T-helper 2 cell (primary cell): ENCODE data around the gene CADM3.

ENCODE experiments used
- DNase-seq, 5 experiments: peaks; one replicate each; pipeline versions ENCODE4 v3.0.0 to v3.0.0-alpha.2; 2012 to 2022

Gene CADM3

GRCh38 chr1:159173320-159173719 lies 1.9 kb downstream of the CADM3 start:
- no peak for DNase-seq

DNA sequence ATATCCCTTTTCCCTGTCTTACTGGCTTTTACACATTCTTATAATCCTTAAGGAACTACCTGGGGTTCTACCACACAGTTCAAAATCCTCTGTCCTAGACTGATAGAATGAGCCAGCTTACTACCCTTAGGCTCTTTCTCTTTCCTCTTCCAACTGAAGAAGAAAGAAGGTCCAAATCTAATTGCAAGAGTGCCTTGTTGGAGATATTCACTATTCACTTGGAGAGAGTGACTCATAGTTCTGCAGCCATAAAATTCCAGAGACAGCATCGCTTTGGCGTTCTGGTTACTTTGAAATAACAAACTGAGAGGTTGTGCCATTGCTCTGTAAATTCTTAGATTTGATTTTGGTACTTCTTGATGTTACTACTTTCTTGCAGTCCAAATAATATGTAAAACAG lies 4.2 kb downstream of the CADM3 start:
- DNase-seq, result no peak

- peak in 1 of 5 experiments; percentile 63 for DNase-seq
Observed at GRCh38 chr1:159177272-159177907, 6.0 kb downstream of the CADM3 start.

DNA sequence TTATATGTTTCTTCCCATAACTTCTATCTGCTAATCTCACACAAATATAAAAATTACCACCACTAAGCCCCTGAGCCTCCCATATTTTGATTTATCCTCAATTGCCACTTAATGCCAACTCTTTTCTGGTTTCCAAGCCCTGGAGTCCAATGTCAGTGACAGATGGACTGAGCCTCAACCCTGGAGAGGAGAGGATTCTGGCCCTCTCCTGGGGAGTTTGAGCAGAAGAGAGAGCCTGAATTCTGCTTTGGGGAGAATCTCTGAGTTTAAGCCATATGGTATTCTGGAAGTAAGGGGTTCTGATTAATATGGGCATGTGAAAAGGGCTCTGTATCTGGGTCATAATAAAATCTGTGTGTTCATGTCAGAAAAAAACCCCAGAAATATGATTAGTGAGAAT lies 8.5 kb downstream of the CADM3 start:
- no peak for DNase-seq

DNA sequence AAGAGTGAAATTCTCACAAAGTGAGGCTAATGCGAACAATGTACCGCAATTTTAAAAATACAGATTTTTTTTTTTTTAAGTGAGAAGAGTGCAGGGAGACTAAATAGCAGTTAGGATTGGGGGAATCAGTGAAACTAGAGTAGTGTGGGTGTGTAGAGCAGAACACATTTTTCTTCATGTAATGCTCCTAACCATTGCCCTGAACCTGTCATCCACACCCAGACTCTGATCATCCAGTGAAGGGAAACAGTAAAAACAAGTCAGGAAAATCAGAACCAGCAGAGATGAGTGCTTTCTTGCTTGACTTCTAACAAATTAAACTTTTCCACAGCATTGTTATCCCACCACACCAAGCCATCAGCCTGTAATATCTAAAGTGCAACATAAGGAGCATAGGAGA lies 9.1 kb downstream of the CADM3 start:
- no peak for DNase-seq

GRCh38 chr1:159181328-159182024 lies 10.1 kb downstream of the CADM3 start:
- no peak for DNase-seq

- no peak for DNase-seq
Observed at GRCh38 chr1:159184201-159184600, 12.8 kb downstream of the CADM3 start.

DNA sequence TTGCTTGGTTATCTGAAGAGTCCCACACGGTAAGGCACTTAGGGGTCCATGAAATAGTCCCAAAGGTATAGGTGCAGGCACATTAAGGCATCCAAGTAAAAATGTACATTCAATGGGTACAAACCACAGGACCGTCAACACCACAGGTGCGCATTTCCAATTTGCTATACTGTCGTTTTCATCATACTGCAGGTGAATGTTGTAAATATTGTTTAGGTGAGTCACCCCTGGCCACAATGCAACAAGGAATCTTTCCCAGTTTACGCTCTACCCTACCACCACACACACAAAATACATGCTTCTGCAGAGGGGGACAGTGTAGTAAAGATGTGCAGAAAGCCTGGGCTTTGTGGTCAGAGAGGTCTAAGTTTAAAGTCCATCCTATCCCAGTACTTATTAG lies 13.7 kb downstream of the CADM3 start:
- DNase-seq, result no peak

- no peak for DNase-seq
Observed at GRCh38 chr1:159187033-159187432, 15.6 kb downstream of the CADM3 start.

GRCh38 chr1:159187647-159188374 lies 16.4 kb downstream of the CADM3 start:
- no peak for DNase-seq

DNA sequence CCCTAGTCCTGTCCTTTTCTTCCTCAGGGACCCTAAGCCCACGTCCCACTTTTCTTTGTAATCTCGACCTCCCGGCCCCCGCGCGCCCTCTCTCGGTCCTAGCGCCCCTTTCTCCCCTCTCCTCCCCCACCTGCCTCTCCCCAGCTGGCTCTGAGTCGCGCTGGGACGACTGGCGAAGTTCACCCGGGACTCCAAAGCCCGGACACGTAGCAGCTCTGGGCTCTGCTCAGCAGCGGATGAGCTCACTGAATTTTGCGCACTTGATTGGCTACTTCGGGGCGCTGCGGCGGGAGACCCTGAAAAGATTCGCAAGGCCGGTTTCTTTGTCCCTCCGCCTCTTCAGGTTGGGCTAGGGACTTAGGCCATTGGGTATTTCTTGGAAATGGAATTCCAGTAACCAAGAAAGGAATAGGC lies 17.0 kb downstream of the CADM3 start:
- DNase-seq, result peak in 1 of 5 experiments; percentile 27

DNA sequence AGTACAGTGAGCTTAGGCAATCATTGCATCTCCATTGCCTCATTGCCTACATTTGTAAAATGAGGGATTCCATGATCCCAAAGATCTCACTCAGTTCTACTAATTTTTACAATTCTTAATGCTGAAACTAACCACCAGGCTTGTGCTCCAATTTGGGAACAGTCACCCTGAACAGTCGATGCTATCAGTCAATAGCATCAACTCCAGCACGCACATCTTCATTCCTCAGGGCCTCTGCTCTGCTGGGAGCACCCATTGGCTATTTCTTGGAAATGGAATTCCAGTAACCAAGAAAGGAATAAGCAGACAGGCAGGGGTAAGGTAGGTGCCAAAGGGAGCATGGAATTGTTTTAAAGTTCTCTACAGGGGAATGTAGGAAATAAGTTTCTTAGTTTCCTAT lies 19.0 kb downstream of the CADM3 start:
- no peak for DNase-seq

- DNase-seq, result no peak
Observed at GRCh38 chr1:159196543-159196942, 25.1 kb downstream of the CADM3 start.

DNA sequence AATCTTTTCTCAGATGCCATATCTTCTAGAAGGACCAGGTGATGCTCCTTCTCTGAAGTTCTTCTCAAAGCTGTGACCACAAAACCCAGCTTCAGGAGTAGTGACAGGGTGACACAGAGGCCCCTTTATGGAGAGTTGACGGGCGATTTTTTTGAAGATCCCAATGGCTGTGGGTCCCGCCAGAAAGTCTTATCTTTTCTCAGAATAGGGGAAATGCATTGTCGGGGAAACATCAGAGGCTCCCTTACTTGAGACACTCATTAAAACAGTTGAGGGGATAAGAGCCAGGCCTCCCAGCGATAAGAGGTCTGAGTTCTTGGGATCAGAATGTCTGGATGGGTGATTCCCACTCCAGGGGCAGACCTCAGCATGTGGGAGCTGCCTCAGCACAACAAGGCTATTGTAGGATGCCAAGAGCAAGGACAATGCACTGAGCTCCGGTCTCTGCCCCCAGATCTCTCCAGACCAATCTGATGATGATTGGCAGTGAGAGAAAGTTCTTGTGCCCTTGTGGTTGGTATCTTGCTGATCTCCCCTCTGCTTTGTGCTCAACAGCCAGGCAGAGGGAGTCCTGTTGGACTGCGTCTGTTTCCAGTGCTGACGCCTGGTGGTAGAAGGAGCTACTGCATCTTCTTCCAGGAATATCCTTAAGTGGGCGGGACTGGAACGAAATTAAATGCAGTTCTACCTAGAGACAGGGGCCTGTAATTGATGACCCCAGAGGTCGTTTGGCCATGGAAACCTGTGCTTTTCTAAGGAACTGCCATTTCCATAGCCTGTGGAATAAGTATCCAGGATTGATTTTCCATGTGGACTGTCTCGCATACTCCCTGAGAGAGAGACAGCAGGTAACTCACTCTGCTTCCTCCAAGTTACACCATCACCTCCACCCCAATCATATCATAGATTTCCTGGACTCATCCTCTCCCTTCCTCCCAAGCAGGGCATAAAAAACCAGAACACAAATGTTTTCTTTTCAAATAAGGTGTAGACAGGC lies 26.4 kb downstream of the CADM3 start:
- DNase-seq, result peak in 2 of 5 experiments; percentile 28 to 52

DNA sequence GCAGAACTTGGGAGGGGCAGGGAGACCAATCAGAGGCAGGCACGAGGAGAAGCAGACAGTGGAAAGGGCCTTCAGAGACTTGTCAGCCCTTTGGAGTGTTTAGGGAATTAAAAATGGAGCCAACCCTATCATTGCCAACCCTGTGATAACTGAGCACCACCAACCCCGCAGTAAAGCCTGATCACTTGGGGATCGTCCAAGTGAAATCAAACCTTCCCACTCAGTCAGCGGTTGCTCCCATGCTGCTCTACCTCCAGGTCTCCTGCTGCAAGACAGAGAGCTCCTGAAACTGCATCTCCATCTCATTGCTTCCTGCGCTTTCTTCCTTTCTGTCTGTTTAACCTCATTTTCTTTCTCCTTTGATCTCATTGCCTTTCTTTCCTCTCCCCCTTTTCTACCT lies 28.5 kb downstream of the CADM3 start:
- no peak for DNase-seq

DNA sequence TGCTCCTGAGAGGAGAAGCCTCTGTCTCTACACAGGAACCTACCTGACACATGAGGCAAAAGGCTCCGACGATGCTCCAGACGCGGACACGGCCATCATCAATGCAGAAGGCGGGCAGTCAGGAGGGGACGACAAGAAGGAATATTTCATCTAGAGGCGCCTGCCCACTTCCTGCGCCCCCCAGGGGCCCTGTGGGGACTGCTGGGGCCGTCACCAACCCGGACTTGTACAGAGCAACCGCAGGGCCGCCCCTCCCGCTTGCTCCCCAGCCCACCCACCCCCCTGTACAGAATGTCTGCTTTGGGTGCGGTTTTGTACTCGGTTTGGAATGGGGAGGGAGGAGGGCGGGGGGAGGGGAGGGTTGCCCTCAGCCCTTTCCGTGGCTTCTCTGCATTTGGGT lies 29.4 kb downstream of the CADM3 start:
- no peak for DNase-seq

GRCh38 chr1:159201642-159202041 lies 30.2 kb downstream of the CADM3 start:
- no peak for DNase-seq

DNA sequence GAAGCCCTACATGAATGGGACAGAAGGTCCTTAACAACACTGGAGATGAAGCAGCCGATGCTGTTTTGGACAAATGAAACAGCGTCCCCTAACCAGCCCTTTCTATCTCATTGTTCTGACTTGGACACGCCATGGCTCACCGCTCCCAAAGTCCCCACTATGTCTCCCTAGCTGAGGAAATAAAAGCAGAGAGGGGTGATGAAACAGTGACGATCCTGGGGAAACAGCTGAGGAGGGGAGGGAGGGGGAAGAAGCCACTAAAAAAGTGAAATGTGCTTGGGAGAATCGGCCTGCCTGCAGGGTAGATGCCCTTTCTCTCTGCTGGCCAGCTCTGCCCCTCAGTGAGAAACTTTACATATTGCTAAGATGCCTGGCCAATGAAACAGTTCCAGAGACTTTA lies 32.2 kb downstream of the CADM3 start:
- DNase-seq, result no peak

- no peak for DNase-seq
Observed at GRCh38 chr1:159204161-159205141, 33.0 kb downstream of the CADM3 start, which contains the start of gene ACKR1. TSS of gene ACKR1 (plus strand) at chr1:159204875. CDS start at chr1:159204960, 85 bp downstream.

DNA sequence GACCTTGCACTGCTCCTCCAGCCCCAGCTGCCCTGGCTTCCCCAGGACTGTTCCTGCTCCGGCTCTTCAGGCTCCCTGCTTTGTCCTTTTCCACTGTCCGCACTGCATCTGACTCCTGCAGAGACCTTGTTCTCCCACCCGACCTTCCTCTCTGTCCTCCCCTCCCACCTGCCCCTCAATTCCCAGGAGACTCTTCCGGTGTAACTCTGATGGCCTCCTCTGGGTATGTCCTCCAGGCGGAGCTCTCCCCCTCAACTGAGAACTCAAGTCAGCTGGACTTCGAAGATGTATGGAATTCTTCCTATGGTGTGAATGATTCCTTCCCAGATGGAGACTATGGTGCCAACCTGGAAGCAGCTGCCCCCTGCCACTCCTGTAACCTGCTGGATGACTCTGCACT lies 33.8 kb downstream of the CADM3 start:
- DNase-seq, result no peak

GRCh38 chr1:159206110-159206509 lies 34.7 kb downstream of the CADM3 start:
- DNase-seq, result no peak
